NCI-H510A treated with DMSO at 0.1 percent for 48 hours (cell line): ENCODE measurements around the gene PRKD2.

Source experiments
- DNase-seq: peaks from one replicate; lab custom pipeline; 2025; lab: John Stamatoyannopoulos, UW

PRKD2 gene

GRCh38 chr19:46660551-46661019, 56.3 kb downstream of the PRKD2 start:
- DNase-seq, result no peak

DNA sequence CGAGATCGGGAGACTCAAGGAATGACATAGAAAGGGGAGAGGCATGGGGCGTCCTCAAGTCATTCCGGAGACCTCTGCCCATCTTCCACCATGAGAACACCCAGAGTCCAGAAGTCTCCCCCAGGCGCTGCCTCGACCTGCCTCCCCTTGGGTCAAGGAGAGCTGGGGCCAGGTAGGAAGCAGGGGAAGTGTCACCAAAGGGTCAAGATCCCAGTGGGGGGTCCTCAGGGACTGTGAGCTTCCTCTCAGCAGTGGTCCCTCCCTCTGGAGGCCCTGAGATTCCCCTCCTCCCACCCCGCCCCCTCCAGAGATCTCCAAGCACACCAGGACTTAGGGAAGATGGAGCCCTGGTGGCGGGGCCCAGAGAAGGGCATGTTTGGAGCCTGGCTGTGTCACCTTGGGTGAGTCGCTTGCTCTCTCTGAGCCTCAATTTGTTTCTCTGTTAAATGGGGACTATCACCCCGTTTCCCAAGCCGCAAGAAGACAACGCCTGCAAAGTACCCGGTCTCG, 56.9 kb downstream of the PRKD2 start:
- DNase-seq, result no peak

- DNase-seq, result no peak
Observed at GRCh38 chr19:46659151-46660007, 57.5 kb downstream of the PRKD2 start.

GRCh38 chr19:46656541-46656940, 60.4 kb downstream of the PRKD2 start:
- no peak for DNase-seq

GRCh38 chr19:46654621-46655152, 62.2 kb downstream of the PRKD2 start:
- DNase-seq, result no peak

DNA sequence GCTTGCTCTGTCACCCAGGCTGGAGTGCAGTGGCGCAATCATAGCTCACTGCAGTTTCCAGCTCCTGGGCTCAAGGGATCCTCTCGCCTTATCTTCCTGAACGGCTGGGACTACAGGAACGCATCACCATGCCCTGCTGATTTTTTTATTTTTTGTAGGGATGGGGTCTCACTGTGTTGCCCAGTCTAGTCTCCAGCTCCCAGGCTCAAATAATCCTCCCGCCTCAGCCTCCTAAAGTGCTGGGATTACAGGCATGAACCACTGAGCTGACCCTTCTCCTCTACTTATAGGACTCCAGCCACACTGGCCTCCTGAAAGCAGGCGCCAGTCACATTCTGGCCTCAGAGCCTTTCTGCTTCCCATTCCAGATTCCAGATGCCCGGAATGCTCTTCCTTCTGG, 66.5 kb downstream of the PRKD2 start:
- no peak for DNase-seq

GRCh38 chr19:46648961-46649960, 67.7 kb downstream of the PRKD2 start:
- no peak for DNase-seq

DNA sequence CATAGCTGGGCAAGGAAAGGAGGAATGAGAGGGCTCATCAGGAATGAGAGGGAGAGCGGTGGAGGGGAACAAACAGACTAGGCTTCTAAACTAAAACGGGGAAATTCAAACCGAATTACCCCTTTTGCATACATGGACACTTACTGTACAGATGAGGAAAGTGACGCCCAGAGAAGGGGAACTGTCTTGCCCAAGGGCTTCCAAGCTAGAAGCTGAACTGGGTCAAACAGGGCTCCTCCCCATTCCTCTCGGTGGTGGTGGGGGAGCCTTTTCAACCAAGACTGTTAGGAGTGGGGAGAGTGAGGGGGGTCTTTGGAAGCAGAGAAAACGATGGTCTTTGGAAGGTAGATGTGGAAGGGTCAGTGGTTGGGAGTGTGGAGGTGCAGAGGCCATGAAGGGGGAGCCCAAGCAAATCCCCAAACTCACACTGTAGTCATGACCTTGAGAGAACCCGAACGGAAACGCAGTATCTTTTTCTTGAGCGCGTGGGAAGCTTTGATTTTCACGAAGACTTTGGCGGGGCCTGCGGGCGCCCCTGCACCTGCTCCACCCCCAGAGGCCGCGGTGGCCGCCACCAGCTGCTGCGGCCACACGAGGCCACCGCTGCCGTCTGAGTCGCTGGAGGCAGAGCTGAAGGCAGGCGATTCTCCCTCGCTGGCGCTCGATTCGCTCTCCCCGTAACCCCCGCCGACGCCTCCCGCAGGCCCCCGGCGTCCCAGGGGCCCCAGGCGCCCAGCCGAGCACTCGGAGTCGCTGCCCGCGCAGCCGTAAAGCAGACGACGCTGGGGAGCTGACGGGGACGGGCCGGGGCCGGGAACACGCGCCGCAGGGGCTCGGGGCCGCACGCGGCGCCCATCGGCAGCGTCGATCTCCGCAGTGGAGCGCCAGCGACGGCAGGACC, 68.6 kb downstream of the PRKD2 start:
- no peak for DNase-seq

- no peak for DNase-seq
Observed at GRCh38 chr19:46646402-46646801, 70.5 kb downstream of the PRKD2 start.

GRCh38 chr19:46644720-46645119, 72.2 kb downstream of the PRKD2 start:
- no peak for DNase-seq

- no peak for DNase-seq
Observed at GRCh38 chr19:46640656-46641055, 76.3 kb downstream of the PRKD2 start.

DNA sequence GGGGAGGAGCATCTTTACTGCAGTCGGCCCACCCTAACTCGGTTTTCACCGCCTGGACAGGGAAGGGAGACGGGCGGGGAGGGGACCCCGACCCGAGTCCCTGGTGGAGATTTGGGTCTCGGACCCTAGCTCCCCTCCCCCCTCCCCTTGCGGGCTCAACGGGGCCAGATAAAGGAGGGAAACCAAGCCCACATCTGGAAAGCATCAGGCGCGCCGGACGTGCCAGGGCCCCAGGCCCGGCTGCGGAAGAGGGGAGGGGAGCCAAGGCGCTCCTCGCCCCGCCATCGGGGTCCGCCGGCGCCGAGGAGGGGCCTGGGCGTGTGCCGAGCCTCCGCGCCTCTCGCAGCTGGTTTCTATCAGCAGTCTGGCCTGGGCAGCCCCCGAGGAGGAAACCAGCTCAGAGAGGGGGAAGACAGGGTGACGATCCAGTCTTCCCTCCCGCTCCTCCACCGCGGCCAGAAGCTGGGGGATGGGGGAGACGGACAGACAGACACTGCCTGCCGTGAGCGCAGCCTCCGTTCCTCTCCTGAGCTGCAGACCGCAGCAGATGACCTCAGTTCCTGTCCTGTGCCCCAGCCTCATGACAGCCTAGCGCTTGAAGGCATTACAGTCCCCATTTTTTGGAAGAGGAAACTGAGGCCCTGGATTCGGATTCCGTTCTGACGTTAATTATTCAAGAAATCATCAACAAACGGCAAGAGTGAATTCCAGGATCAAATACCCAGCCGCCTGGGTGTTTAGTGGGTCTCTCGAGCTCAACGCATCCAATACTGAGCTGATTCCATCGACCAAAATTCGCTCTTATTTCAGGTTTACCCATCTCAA, 77.3 kb downstream of the PRKD2 start:
- no peak for DNase-seq

DNA sequence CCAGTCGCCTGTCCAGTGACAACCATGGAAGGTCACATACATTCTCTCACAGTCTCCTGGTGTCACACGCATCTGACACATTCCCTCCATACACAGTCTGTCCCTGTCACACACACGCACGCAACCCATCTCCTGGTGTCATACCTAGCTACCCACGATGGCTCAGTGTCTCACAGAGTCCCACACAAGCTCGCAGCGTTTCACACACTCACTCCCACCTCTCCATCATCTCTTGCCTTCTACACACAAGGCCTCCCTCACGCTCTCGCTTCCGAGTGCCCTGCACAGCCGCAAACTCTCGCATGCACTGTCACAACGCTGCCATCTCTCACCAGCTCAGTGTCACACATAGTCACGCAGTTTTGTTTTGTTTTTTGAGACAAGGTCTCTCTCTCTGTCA, 79.7 kb downstream of the PRKD2 start:
- no peak for DNase-seq

GRCh38 chr19:46635920-46636761, 80.8 kb downstream of the PRKD2 start, which contains the start of gene GNG8:
TSS of gene GNG8 (minus strand) at chr19:46636202. CDS start at chr19:46634682, 1,520 bp downstream.
- DNase-seq, result no peak

DNA sequence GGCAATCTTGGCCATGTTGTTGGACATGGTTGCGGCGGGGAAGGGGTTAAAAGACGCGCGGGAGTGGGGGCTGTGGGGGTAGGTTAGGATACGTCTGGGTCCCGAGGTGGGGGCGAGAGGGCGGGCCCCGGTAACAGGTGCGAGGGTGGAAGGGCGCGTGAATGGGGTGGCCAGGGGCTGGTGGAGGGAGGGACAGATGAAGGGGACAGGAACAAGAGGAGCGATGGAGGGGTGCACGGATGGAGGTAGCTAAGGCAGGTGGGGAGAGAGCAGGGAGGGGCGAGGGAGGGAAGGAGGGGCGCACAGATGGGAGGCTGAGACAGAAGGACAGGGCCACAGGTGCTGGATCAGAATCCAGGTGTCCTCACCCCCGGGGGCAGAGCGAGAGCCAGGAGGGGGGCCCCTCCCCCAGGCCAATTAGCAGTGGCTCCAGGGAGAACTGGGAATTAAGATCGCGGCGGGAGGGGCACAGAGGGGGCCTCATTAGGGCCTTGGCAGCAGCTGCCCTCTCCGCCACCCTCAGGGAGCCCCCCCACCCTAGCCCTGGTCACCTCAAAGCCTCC, 82.2 kb downstream of the PRKD2 start:
- no peak for DNase-seq

GRCh38 chr19:46634045-46634655, 82.8 kb downstream of the PRKD2 start:
- DNase-seq, result no peak

DNA sequence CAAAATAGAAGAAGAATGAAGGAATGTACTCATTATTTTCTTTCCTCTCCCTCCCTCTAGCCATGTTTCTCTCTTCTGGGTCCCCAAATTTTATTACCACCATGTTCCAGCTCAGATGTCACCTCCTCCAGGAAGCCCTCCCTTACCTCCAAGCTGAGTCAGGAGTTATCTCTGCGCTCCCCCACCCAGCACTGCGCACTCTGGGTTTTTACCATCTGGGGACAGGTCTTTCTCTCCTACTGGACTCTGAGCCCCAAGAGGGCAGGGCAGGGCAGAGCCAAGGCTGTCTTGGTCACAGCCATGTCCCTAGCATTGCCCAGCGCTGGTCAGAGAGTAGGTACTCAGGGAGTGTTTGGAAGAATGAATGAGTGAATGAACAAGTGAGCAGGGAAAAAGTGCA, 83.8 kb downstream of the PRKD2 start:
- no peak for DNase-seq

- no peak for DNase-seq
Observed at GRCh38 chr19:46631481-46631880, 85.4 kb downstream of the PRKD2 start.
